Lower lobe of right lung (tissue), 2 donors: ENCODE data around the gene OXT. TPM values are rescaled to one million over a fixed set of nuclear protein-coding genes. Genes with fewer than 3 reads are reported as not detected.
A peak's percentile ranks its signal among the peaks of the same experiment; 100 is the strongest.

Experiments
- ATAC-seq, 2 donors: fragments of 200-7000 bp; cut with Tn5 transposase; one replicate each; pipeline ENCODE4 v1.9.1; 2020 to 2022; ENCODE audit warnings: mild to moderate bottlenecking in 2 of 2, moderate library complexity in 2 of 2
- DNase-seq: peaks from one replicate; pipeline ENCODE4 v3.0.0-alpha.2; 2020
- H3K27ac ChIP-seq: fragments of 200-600 bp; one replicate; pipeline ENCODE4 v1.8.0; 2022
- H3K27me3 ChIP-seq: fragments of 200-600 bp; one replicate; pipeline ENCODE4 v1.8.0; 2022; ENCODE audit warnings: low read depth
- H3K36me3 ChIP-seq: fragments of 200-600 bp; one replicate; pipeline ENCODE4 v1.8.0; 2022; ENCODE audit warnings: mild to moderate bottlenecking
- H3K4me1 ChIP-seq: fragments of 200-600 bp; one replicate; pipeline ENCODE4 v1.8.0; 2022
- H3K4me3 ChIP-seq: fragments of 200-600 bp; one replicate; pipeline ENCODE4 v1.8.0; 2022; ENCODE audit warnings: mild to moderate bottlenecking
- H3K9me3 ChIP-seq: fragments of 200-600 bp; one replicate; pipeline ENCODE4 v1.8.0; 2022
- intact Hi-C: fragments of 100-400 bp; cut with DNase I; formaldehyde crosslinking; loops from one replicate; pipeline ENCODE4 v1.11.0; 2022
- total RNA-seq: library from RNA; stranded (reverse); fragmentation: NEBNext Ultra II Directional; extraction: Animal tissue kit (Norgen Biotek cat#: 25700); gene quantifications from one replicate; pipeline ENCODE4 v1.2.1, GENCODE V29; 2021
- TF ChIP-seq, protein P1 (sequence below): fragments of 200-600 bp; IDR thresholded peaks from one replicate; pipeline ENCODE4 v1.8.0; 2022; ENCODE audit warnings: antibody characterized with exemption, mild to moderate bottlenecking
- donor health status: DM: no; HTN: yes; CAD: no; lungs with severe emphysema.

The OXT gene
- total RNA-seq, 1 donor from 2014 or later, result not detected

- TF ChIP-seq, protein P1, sequence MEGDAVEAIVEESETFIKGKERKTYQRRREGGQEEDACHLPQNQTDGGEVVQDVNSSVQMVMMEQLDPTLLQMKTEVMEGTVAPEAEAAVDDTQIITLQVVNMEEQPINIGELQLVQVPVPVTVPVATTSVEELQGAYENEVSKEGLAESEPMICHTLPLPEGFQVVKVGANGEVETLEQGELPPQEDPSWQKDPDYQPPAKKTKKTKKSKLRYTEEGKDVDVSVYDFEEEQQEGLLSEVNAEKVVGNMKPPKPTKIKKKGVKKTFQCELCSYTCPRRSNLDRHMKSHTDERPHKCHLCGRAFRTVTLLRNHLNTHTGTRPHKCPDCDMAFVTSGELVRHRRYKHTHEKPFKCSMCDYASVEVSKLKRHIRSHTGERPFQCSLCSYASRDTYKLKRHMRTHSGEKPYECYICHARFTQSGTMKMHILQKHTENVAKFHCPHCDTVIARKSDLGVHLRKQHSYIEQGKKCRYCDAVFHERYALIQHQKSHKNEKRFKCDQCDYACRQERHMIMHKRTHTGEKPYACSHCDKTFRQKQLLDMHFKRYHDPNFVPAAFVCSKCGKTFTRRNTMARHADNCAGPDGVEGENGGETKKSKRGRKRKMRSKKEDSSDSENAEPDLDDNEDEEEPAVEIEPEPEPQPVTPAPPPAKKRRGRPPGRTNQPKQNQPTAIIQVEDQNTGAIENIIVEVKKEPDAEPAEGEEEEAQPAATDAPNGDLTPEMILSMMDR, result no peak
- Histone ChIP-seq H3K36me3 (peaks cover 6% of the 10 kb centered on the region), H3K9me3 (no peaks in the 10 kb centered on the region), H3K27ac (no peak overlapping the region), H3K27me3 (no peaks in the 10 kb centered on the region), H3K4me1 (no peaks in the 10 kb centered on the region), H3K4me3 (no peak overlapping the region)
- intact Hi-C loops, result no loop called here
- no peak for DNase-seq
- ATAC-seq, result peak in 1 of 2 donors; percentile 45
These were observed 30.5 kb downstream of the OXT start for GRCh38 chr20:3101737-3102574.

- no peak for ATAC-seq
- intact Hi-C loops, result no loop called here
- Histone ChIP-seq H3K36me3 (peaks cover 8% of the 10 kb centered on the region), H3K27me3 (no peaks in the 10 kb centered on the region), H3K4me1 (no peaks in the 10 kb centered on the region), H3K4me3 (no peak overlapping the region), H3K27ac (no peak overlapping the region), H3K9me3 (no peaks in the 10 kb centered on the region)
- TF ChIP-seq, protein P1, result no peak
- DNase-seq, result no peak
These were observed 31.4 kb downstream of the OXT start for GRCh38 chr20:3102575-3103368.

- ATAC-seq, result no peak
- Histone ChIP-seq H3K4me3 (no peak overlapping the region), H3K4me1 (no peaks in the 10 kb centered on the region), H3K27me3 (no peaks in the 10 kb centered on the region), H3K27ac (no peak overlapping the region), H3K9me3 (no peaks in the 10 kb centered on the region), H3K36me3 (peaks cover 11% of the 10 kb centered on the region)
- DNase-seq, result no peak
- intact Hi-C loops, result no loop called here
- TF ChIP-seq, protein P1, result no peak
These were observed 32.1 kb downstream of the OXT start for GRCh38 chr20:3103369-3104032.

- Histone ChIP-seq H3K4me3 (no peak overlapping the region), H3K36me3 (peaks cover 30% of the 10 kb centered on the region), H3K9me3 (no peaks in the 10 kb centered on the region), H3K27ac (no peak overlapping the region), H3K27me3 (no peaks in the 10 kb centered on the region), H3K4me1 (no peaks in the 10 kb centered on the region)
- TF ChIP-seq, protein P1, result no peak
- intact Hi-C loops, result no loop called here
- DNase-seq (no peak), ATAC-seq (no peak)
These were observed 34.1 kb downstream of the OXT start for GRCh38 chr20:3105256-3106137.

DNA sequence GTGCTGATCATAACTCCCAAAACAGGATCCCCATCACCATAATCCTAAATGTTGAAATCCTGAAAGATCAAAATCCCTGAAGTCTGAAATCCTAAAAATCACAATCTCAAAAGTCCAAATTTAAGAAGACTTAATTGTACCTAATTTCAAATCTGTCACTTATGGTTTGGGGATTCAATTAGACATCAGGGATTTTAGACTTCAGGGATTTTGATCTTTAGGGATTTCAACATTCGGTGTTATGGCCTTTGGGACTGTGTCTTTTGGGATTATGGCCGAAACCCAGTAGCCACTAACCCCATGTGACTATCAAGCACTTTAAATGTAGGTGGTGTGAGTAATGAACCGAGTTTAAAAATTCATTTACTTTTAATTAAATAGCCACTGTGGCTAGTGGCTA lies 34.8 kb downstream of the OXT start:
- no peak overlapping the region for H3K4me3 ChIP-seq
- no peaks in the 10 kb centered on the region for H3K9me3 ChIP-seq
- no peaks in the 10 kb centered on the region for H3K4me1 ChIP-seq
- TF ChIP-seq, protein P1, result no peak
- H3K27me3 ChIP-seq, result no peaks in the 10 kb centered on the region
- no peak for DNase-seq
- ATAC-seq, result no peak
- no peak overlapping the region for H3K27ac ChIP-seq
- H3K36me3 ChIP-seq, result peaks cover 30% of the 10 kb centered on the region
- intact Hi-C loops, result no loop called here
